ENCODE results near the gene ANKIB1.

ANKIB1 gene

GRCh38 chr7:92259062-92259461 lies 13.3 kb downstream of the ANKIB1 start:
- TF ChIP-seq, protein P1, sequence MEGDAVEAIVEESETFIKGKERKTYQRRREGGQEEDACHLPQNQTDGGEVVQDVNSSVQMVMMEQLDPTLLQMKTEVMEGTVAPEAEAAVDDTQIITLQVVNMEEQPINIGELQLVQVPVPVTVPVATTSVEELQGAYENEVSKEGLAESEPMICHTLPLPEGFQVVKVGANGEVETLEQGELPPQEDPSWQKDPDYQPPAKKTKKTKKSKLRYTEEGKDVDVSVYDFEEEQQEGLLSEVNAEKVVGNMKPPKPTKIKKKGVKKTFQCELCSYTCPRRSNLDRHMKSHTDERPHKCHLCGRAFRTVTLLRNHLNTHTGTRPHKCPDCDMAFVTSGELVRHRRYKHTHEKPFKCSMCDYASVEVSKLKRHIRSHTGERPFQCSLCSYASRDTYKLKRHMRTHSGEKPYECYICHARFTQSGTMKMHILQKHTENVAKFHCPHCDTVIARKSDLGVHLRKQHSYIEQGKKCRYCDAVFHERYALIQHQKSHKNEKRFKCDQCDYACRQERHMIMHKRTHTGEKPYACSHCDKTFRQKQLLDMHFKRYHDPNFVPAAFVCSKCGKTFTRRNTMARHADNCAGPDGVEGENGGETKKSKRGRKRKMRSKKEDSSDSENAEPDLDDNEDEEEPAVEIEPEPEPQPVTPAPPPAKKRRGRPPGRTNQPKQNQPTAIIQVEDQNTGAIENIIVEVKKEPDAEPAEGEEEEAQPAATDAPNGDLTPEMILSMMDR (IDR thresholded peaks at IDR 0.05; ENCODE audit: borderline replicate concordance, extremely low read depth, low read length, poor library complexity, severe bottlenecking), result no peak
- no peak for TF ChIP-seq EZH2 (IDR thresholded peaks at IDR 0.05; ENCODE audit: borderline replicate concordance, low read depth, low read length, severe bottlenecking)
- DNase-seq (no peak), ATAC-seq (ENCODE audit: insufficient read depth, low read depth) (no peak)
- Histone ChIP-seq H2AFZ (ENCODE audit: low read depth, low read length) (no peak overlapping the region), H3K4me3 (ENCODE audit: low read depth in 1 of 2, low read length in 2 of 2) (no peak overlapping the region), H3K9ac (ENCODE audit: low read depth, low read length) (no peak overlapping the region), H4K20me1 (ENCODE audit: insufficient read depth, low read length) (no peaks in the 10 kb centered on the region; the same call in 1 of the 2 replicates), H3K36me3 (ENCODE audit: insufficient read depth, low read length) (peaks cover 6% of the 10 kb centered on the region; the same call in 1 of the 2 replicates), H3K4me2 (ENCODE audit: insufficient read depth, low read length) (no peak overlapping the region), H3K79me2 (ENCODE audit: insufficient read depth, low read length) (peaks cover 85% of the 10 kb centered on the region), H3K4me1 (ENCODE audit: insufficient read depth, low read length) (no peaks in the 10 kb centered on the region), H3K27me3 (ENCODE audit: insufficient read depth, low read length, poor library complexity) (no peaks in the 10 kb centered on the region), H3K9me3 (ENCODE audit: insufficient read depth, low read length, severe bottlenecking) (peaks cover 8% of the 10 kb centered on the region), H3K27ac (ENCODE audit: low read length) (no peak overlapping the region)

DNA sequence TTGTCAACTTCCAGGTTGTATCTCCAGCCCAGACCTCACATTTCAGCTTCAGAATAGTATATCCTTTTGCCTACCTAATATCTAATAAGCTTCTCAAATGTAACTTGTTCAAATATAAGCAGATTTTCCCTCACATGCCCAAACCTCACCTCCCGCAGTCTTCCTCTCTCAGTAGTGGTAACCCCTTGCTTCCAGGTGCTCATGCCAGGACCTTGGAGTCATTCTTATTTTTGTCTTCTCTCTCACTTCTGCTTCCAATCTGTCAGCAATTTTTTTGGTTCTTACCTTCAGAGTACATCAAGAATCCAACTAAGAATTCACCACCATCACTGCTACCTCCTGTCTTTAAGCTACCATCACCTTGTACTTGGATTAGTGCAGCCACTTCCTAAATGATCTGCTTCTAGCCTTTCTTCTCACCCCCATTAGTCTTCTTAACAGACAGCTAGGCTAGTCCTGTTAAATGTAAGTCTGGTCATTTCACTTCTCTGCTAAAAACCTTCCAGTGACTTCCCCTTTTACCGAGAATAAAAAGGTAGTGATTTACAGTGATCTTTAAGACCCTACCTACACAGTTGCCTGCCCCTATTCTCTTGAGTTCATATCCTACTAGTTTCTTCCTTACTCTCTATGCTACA lies 14.0 kb downstream of the ANKIB1 start:
- TF ChIP-seq, protein P1 (IDR thresholded peaks at IDR 0.05; ENCODE audit: borderline replicate concordance, extremely low read depth, low read length, poor library complexity, severe bottlenecking), result no peak
- no peak for TF ChIP-seq EZH2 (IDR thresholded peaks at IDR 0.05; ENCODE audit: borderline replicate concordance, low read depth, low read length, severe bottlenecking)
- ATAC-seq (ENCODE audit: insufficient read depth, low read depth), result no peak
- no peak for DNase-seq
- Histone ChIP-seq H3K27ac (ENCODE audit: low read length) (no peak overlapping the region), H3K36me3 (ENCODE audit: insufficient read depth, low read length) (peaks cover 5% of the 10 kb centered on the region; the same call in 1 of the 2 replicates), H3K79me2 (ENCODE audit: insufficient read depth, low read length) (peaks cover 82% of the 10 kb centered on the region), H3K9ac (ENCODE audit: low read depth, low read length) (no peak overlapping the region), H3K4me3 (ENCODE audit: low read depth in 1 of 2, low read length in 2 of 2) (no peak overlapping the region), H3K4me2 (ENCODE audit: insufficient read depth, low read length) (no peak overlapping the region), H4K20me1 (ENCODE audit: insufficient read depth, low read length) (no peaks in the 10 kb centered on the region; the same call in 1 of the 2 replicates), H3K27me3 (ENCODE audit: insufficient read depth, low read length, poor library complexity) (no peaks in the 10 kb centered on the region), H2AFZ (ENCODE audit: low read depth, low read length) (no peak overlapping the region), H3K4me1 (ENCODE audit: insufficient read depth, low read length) (no peaks in the 10 kb centered on the region), H3K9me3 (ENCODE audit: insufficient read depth, low read length, severe bottlenecking) (peaks cover 8% of the 10 kb centered on the region)

GRCh38 chr7:92260248-92260781 lies 14.5 kb downstream of the ANKIB1 start:
- no peaks in the 10 kb centered on the region for H3K27me3 ChIP-seq (ENCODE audit: insufficient read depth, low read length, poor library complexity)
- DNase-seq (no peak), ATAC-seq (ENCODE audit: insufficient read depth, low read depth) (0 out of 3 replicates have a peak, but pooled peaks have one; percentile 24)
- H4K20me1 ChIP-seq (ENCODE audit: insufficient read depth, low read length), result peaks cover under 1% of the 10 kb centered on the region; the same call in 1 of the 2 replicates
- H3K36me3 ChIP-seq (ENCODE audit: insufficient read depth, low read length), result peaks cover 5% of the 10 kb centered on the region; the same call in 1 of the 2 replicates
- H2AFZ ChIP-seq (ENCODE audit: low read depth, low read length), result no peak overlapping the region
- H3K9ac ChIP-seq (ENCODE audit: low read depth, low read length), result no peak overlapping the region
- no peaks in the 10 kb centered on the region for H3K4me1 ChIP-seq (ENCODE audit: insufficient read depth, low read length)
- H3K9me3 ChIP-seq (ENCODE audit: insufficient read depth, low read length, severe bottlenecking), result peaks cover 8% of the 10 kb centered on the region
- H3K79me2 ChIP-seq (ENCODE audit: insufficient read depth, low read length), result peaks cover 81% of the 10 kb centered on the region
- H3K4me2 ChIP-seq (ENCODE audit: insufficient read depth, low read length), result no peak overlapping the region
- TF ChIP-seq, protein P1 (IDR thresholded peaks at IDR 0.05; ENCODE audit: borderline replicate concordance, extremely low read depth, low read length, poor library complexity, severe bottlenecking), result no peak
- TF ChIP-seq EZH2 (IDR thresholded peaks at IDR 0.05; ENCODE audit: borderline replicate concordance, low read depth, low read length, severe bottlenecking), result no peak
- no peak overlapping the region for H3K4me3 ChIP-seq (ENCODE audit: low read depth in 1 of 2, low read length in 2 of 2)
- no peak overlapping the region for H3K27ac ChIP-seq (ENCODE audit: low read length)
